ENCODE measurements around the gene CES2.
"Not testable (repeated sequence)": the region's sequence is repeated elsewhere in the genome, so short reads cannot be mapped to it uniquely, and the experiment has no call there.

Gene CES2

GRCh38 chr16:66891360-66891759 lies 44.0 kb upstream of the CES2 start:
- no peak for TF ChIP-seq CTCF (IDR thresholded peaks at IDR 0.05; ENCODE audit: control insufficient read depth, insufficient read depth, low read depth, low read length, missing control alignments)
- no peak for DNase-seq (ENCODE audit: low read depth)

GRCh38 chr16:66891797-66892196 lies 43.5 kb upstream of the CES2 start:
- H3K4me3 ChIP-seq (ENCODE audit: control insufficient read depth, low read depth, low read length), result no peak overlapping the region
- TF ChIP-seq CTCF (IDR thresholded peaks at IDR 0.05; ENCODE audit: control insufficient read depth, insufficient read depth, low read depth, low read length, missing control alignments), result no peak
- no peak for DNase-seq (ENCODE audit: low read depth)

More at GRCh38 chr16:66891360-66891759, 44.0 kb upstream of the CES2 start:
- H3K4me3 ChIP-seq (ENCODE audit: control insufficient read depth, low read depth, low read length), result no peak overlapping the region

- TF ChIP-seq CTCF (IDR thresholded peaks at IDR 0.05; ENCODE audit: control insufficient read depth, insufficient read depth, low read depth, low read length, missing control alignments), result no peak
- H3K4me3 ChIP-seq (ENCODE audit: control insufficient read depth, low read depth, low read length), result no peak overlapping the region
- DNase-seq (ENCODE audit: low read depth), result no peak
Measured at GRCh38 chr16:66894055-66894454, 41.3 kb upstream of the CES2 start.

GRCh38 chr16:66894948-66895688 lies 40.2 kb upstream of the CES2 start:
- peak; percentile 95 for TF ChIP-seq CTCF (IDR thresholded peaks at IDR 0.05; ENCODE audit: control insufficient read depth, insufficient read depth, low read depth, low read length, missing control alignments)
- DNase-seq (ENCODE audit: low read depth), result no peak
- H3K4me3 ChIP-seq (ENCODE audit: control insufficient read depth, low read depth, low read length), result no peak overlapping the region

- no peak overlapping the region for H3K4me3 ChIP-seq (ENCODE audit: control insufficient read depth, low read depth, low read length)
- DNase-seq (ENCODE audit: low read depth), result no peak
- TF ChIP-seq CTCF (IDR thresholded peaks at IDR 0.05; ENCODE audit: control insufficient read depth, insufficient read depth, low read depth, low read length, missing control alignments), result no peak
Measured at GRCh38 chr16:66895689-66895979, 39.7 kb upstream of the CES2 start.

- no peak overlapping the region for H3K4me3 ChIP-seq (ENCODE audit: control insufficient read depth, low read depth, low read length)
- TF ChIP-seq CTCF (IDR thresholded peaks at IDR 0.05; ENCODE audit: control insufficient read depth, insufficient read depth, low read depth, low read length, missing control alignments), result no peak
- no peak for DNase-seq (ENCODE audit: low read depth)
Measured at GRCh38 chr16:66895999-66896398, 39.3 kb upstream of the CES2 start.

- H3K4me3 ChIP-seq (ENCODE audit: control insufficient read depth, low read depth, low read length); DNase-seq (ENCODE audit: low read depth): not testable (repeated sequence)
Measured at GRCh38 chr16:66896682-66897081, 38.6 kb upstream of the CES2 start.
